Endothelial cell of umbilical vein (primary cell): ENCODE measurements around the gene PHF2. TPM values are rescaled to one million over a fixed set of nuclear protein-coding genes. Genes with fewer than 3 reads are reported as not detected.

ENCODE experiments used
- BruUV-seq: library from RNA; stranded (reverse); fragments of 400-500 nt; replicated peaks from 2 replicates; lab custom pipeline; 2021; lab: Mats Ljungman, UMichigan
- CTCF ChIA-PET: fragments of 300-600, 350-600 bp; sonication (Branson Sonifier 250); formaldehyde crosslinking; loops from one replicate; lab custom pipeline; 2021; ENCODE audit warnings: antibody characterized with exemption, inconsistent platforms; lab: Charles Lee
- POLR2A ChIA-PET: fragments of 300-600, 350-600 bp; sonication (Branson Sonifier 250); formaldehyde crosslinking; loops from one replicate; lab custom pipeline; 2021; ENCODE audit warnings: antibody characterized with exemption, inconsistent platforms; lab: Charles Lee
- DNase-seq: peaks from one replicate; pipeline ENCODE4 v3.0.0-alpha.2; 2011; ENCODE audit warnings: low read depth, low spot score
- FAIRE-seq: peaks from 2 replicates; lab custom pipeline; 2011; peaks lifted over from hg19 to GRCh38; lab: Jason Lieb, UNC
- H2AFZ ChIP-seq: 2 replicates; pipeline ENCODE4 v1.6.0; 2012; ENCODE audit warnings: low read depth, low read length, control low read depth, inconsistent platforms
- H3K27ac ChIP-seq: 2 replicates; pipeline ENCODE4 v1.5.1; 2011; ENCODE audit warnings: low read depth, mild to moderate bottlenecking, control low read depth, low read length, moderate library complexity; ENCODE audit not compliant: insufficient read depth
- H3K27me3 ChIP-seq, 2 experiments: 2 replicates each; pipeline versions ENCODE4 v1.6.0 to v1.6.1; 2011; ENCODE audit warnings: low read length in 2 of 2, mixed read lengths in 1 of 2; ENCODE audit not compliant: control insufficient read depth in 2 of 2, insufficient read depth in 2 of 2
- H3K36me3 ChIP-seq, 2 experiments: 2 replicates in 1 of 2; 3 replicates in 1 of 2; pipeline ENCODE4 v1.5.1; 2011; ENCODE audit warnings: low read length in 2 of 2, mild to moderate bottlenecking in 1 of 2, moderate library complexity in 1 of 2; ENCODE audit not compliant: control insufficient read depth in 2 of 2, insufficient read depth in 2 of 2; ENCODE audit errors: extremely low read depth in 1 of 2
- H3K4me1 ChIP-seq: 3 replicates; pipeline ENCODE4 v1.5.1; 2011; ENCODE audit warnings: mild to moderate bottlenecking, low read length; ENCODE audit not compliant: control insufficient read depth, insufficient read depth; ENCODE audit errors: extremely low read depth
- H3K4me2 ChIP-seq: 2 replicates; pipeline ENCODE4 v1.6.1; 2011; ENCODE audit warnings: low read length, control low read depth, mixed read lengths; ENCODE audit not compliant: insufficient read depth
- H3K4me3 ChIP-seq, 3 experiments: fragments of 200-600 bp in 1 of 3; sonication (generic), shearing (Covaris generic) in 1 of 3; replicated peaks in 1 of 3; 2 replicates each; pipeline ENCODE4 v1.5.1; 2011 to 2016; ENCODE audit warnings: control low read depth in 3 of 3, low read length in 3 of 3, mild to moderate bottlenecking in 2 of 3, inconsistent platforms in 1 of 3, low read depth in 1 of 3, moderate library complexity in 1 of 3; ENCODE audit not compliant: insufficient read depth in 1 of 3
- H3K79me2 ChIP-seq: 2 replicates; pipeline ENCODE4 v1.6.0; 2012; ENCODE audit warnings: low read length, inconsistent platforms; ENCODE audit not compliant: control insufficient read depth, insufficient read depth
- H3K9ac ChIP-seq: replicated peaks from 2 replicates; pipeline ENCODE3; 2011; ENCODE audit warnings: low read length, control low read depth; ENCODE audit not compliant: insufficient read depth; ENCODE audit errors: extremely low read depth
- H3K9me1 ChIP-seq: replicated peaks from 3 replicates; pipeline ENCODE4 v1.6.0; 2011; ENCODE audit warnings: mild to moderate bottlenecking, low read length; ENCODE audit not compliant: control insufficient read depth, insufficient read depth; ENCODE audit errors: extremely low read depth
- H3K9me3 ChIP-seq: replicated peaks from 2 replicates; pipeline ENCODE4 v1.5.1; 2012; ENCODE audit warnings: low read length, inconsistent platforms; ENCODE audit not compliant: control insufficient read depth, insufficient read depth
- H4K20me1 ChIP-seq: replicated peaks from 2 replicates; pipeline ENCODE3; 2011; ENCODE audit warnings: mild to moderate bottlenecking, low read length; ENCODE audit not compliant: control insufficient read depth, insufficient read depth; ENCODE audit errors: extremely low read depth
- EZH2 ChIP-seq: IDR thresholded peaks from 2 replicates; pipeline ENCODE4 v1.6.1; 2012; ENCODE audit warnings: borderline replicate concordance, low read depth, mild to moderate bottlenecking, moderate library complexity, low read length, inconsistent platforms; ENCODE audit not compliant: severe bottlenecking
- FOS ChIP-seq: IDR thresholded peaks from 2 replicates; pipeline ENCODE4 v1.6.1; 2011; ENCODE audit warnings: mild to moderate bottlenecking, low read length, moderate library complexity, borderline replicate concordance; ENCODE audit not compliant: insufficient read depth
- GATA2 ChIP-seq: IDR thresholded peaks from 2 replicates; pipeline ENCODE4 v1.7.0; 2011; ENCODE audit warnings: low read depth, mild to moderate bottlenecking, moderate library complexity, mixed read lengths, low read length; ENCODE audit not compliant: insufficient read length, insufficient read depth
- JUN ChIP-seq: IDR thresholded peaks from 2 replicates; pipeline ENCODE4 v1.6.1; 2011; ENCODE audit warnings: borderline replicate concordance, low read depth; ENCODE audit not compliant: insufficient read length, insufficient read depth
- MAX ChIP-seq: IDR thresholded peaks from 2 replicates; pipeline ENCODE4 v1.6.1; 2011; ENCODE audit not compliant: insufficient read depth, insufficient read length
- MYC ChIP-seq: IDR thresholded peaks from one replicate; pipeline ENCODE4 v1.6.1; 2011; ENCODE audit warnings: mild to moderate bottlenecking, low read depth, low read length
- POLR2A ChIP-seq: IDR thresholded peaks from 2 replicates; pipeline ENCODE4 v1.6.1; 2012; ENCODE audit warnings: low read depth, mild to moderate bottlenecking, control low read depth, low read length
- POLR2AphosphoS5 ChIP-seq: IDR thresholded peaks from 2 replicates; pipeline ENCODE4 v1.6.1; 2012; ENCODE audit warnings: low read depth, mild to moderate bottlenecking, control low read depth, low read length, moderate library complexity; ENCODE audit not compliant: insufficient read depth
- dilution Hi-C: fragments of 300-500 bp; cut with MboI; formaldehyde crosslinking; loops from one replicate; pipeline ENCODE4 v1.15.0; 2019; ENCODE audit warnings: low sequenced_read_pairs; ENCODE audit not compliant: extremely low pct_ligation_motif_present
- intact Hi-C: fragments of 100-400 bp; cut with micrococcal nuclease; formaldehyde crosslinking; loops from one replicate; pipeline ENCODE4 v1.10.0; 2022
- polyA plus RNA-seq, 4 experiments: library from polyadenylated mRNA; depleted of rRNA in 3 of 4; stranded (reverse) in 3 of 4; unstranded in 1 of 4; fragments of >200 nt; gene quantifications; 2 replicates each; pipeline versions ENCODE4 v1.2.1 to v1.2.3, GENCODE V29; 2011 to 2012; ENCODE audit warnings: missing spikeins in 1 of 4
- total RNA-seq: library from RNA; stranded (reverse); gene quantifications from 2 replicates; pipeline ENCODE4 v1.2.3, GENCODE V29; 2021
- TF ChIP-seq, protein P1 (sequence below), 2 donors: IDR thresholded peaks; 1 replicate in 1 of 2; 2 replicates in 1 of 2; pipeline ENCODE4 v1.5.1; 2011; ENCODE audit warnings: low read length in 2 of 2, mild to moderate bottlenecking in 2 of 2, moderate library complexity in 2 of 2, control low read depth in 1 of 2, inconsistent platforms in 1 of 2, low read depth in 1 of 2; ENCODE audit not compliant: insufficient read depth in 1 of 2; ENCODE audit errors: extremely low read depth in 1 of 2

Gene PHF2
- total and polyA plus RNA-seq, 2 donors (not counting 3 experiments of a cell fraction or from before 2014, with no cell fraction given), result 9.8 to 22.5 TPM

GRCh38 chr9:93654351-93654961 is 78.1 kb downstream of the PHF2 start:
- no TSS peak for BruUV-seq

More at GRCh38 chr9:93654351-93654961, 78.1 kb downstream of the PHF2 start:
- Histone ChIP-seq H3K9me1 (no peaks in the 10 kb centered on the region), H3K4me2 (no peak overlapping the region), H3K27me3 (no peaks in the 10 kb centered on the region), H3K27ac (no peak overlapping the region), H3K36me3 (peaks cover 3 to 33% of the 10 kb centered on the region in 2 experiments), H3K4me3 (no peak overlapping the region), H3K9ac (no peak overlapping the region), H2AFZ (no peak overlapping the region), H3K79me2 (no peaks in the 10 kb centered on the region), H3K9me3 (no peaks in the 10 kb centered on the region), H4K20me1 (no peaks in the 10 kb centered on the region), H3K4me1 (no peaks in the 10 kb centered on the region)
- ChIA-PET POLR2A (no interaction called here), CTCF (no interaction called here)
- DNase-seq (no peak), FAIRE-seq (no peak)
- TF ChIP-seq MYC (no peak), MAX (no peak), FOS (no peak), GATA2 (no peak), EZH2 (no peak), JUN (no peak), POLR2A (no peak), POLR2AphosphoS5 (no peak)
- TF ChIP-seq, protein P1, sequence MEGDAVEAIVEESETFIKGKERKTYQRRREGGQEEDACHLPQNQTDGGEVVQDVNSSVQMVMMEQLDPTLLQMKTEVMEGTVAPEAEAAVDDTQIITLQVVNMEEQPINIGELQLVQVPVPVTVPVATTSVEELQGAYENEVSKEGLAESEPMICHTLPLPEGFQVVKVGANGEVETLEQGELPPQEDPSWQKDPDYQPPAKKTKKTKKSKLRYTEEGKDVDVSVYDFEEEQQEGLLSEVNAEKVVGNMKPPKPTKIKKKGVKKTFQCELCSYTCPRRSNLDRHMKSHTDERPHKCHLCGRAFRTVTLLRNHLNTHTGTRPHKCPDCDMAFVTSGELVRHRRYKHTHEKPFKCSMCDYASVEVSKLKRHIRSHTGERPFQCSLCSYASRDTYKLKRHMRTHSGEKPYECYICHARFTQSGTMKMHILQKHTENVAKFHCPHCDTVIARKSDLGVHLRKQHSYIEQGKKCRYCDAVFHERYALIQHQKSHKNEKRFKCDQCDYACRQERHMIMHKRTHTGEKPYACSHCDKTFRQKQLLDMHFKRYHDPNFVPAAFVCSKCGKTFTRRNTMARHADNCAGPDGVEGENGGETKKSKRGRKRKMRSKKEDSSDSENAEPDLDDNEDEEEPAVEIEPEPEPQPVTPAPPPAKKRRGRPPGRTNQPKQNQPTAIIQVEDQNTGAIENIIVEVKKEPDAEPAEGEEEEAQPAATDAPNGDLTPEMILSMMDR (IDR thresholded peaks at IDR 0.05; ENCODE audit: extremely low read depth in 1 of 2, insufficient read depth in 1 of 2, low read depth in 1 of 2, low read length in 2 of 2), result no peak
- dilution Hi-C loops (no loop called here), intact Hi-C loops (no loop called here)
